Effector memory CD4-positive, alpha-beta T cell (primary cell): ENCODE data around the gene IL1RAPL2.
"Not testable (repeated sequence)": the region's sequence is repeated elsewhere in the genome, so short reads cannot be mapped to it uniquely, and the experiment has no call there.

Source experiments
- DNase-seq, 3 donors: peaks; one replicate each; pipeline ENCODE4 v3.0.0-alpha.2; 2020
- H3K27ac ChIP-seq: 2 replicates; pipeline ENCODE4 v1.7.0; 2013; ENCODE audit warnings: mild to moderate bottlenecking, low read length, moderate library complexity; ENCODE audit not compliant: insufficient read depth, poor library complexity, severe bottlenecking
- H3K27me3 ChIP-seq: replicated peaks from 2 replicates; pipeline ENCODE4 v1.7.0; 2013; ENCODE audit warnings: mild to moderate bottlenecking, low read length; ENCODE audit not compliant: insufficient read depth, control insufficient read depth, poor library complexity, severe bottlenecking
- H3K36me3 ChIP-seq: 2 replicates; pipeline ENCODE4 v1.7.0; 2013; ENCODE audit warnings: mild to moderate bottlenecking, low read length, moderate library complexity; ENCODE audit not compliant: control insufficient read depth, insufficient read depth
- H3K4me1 ChIP-seq: 2 replicates; pipeline ENCODE4 v1.7.0; 2013; ENCODE audit warnings: low read length, mild to moderate bottlenecking; ENCODE audit not compliant: control insufficient read depth, insufficient read depth, poor library complexity, severe bottlenecking
- H3K4me3 ChIP-seq: 2 replicates; pipeline ENCODE4 v1.7.0; 2013; ENCODE audit warnings: low read length, low read depth, mild to moderate bottlenecking; ENCODE audit not compliant: insufficient read depth, poor library complexity, severe bottlenecking
- H3K9me3 ChIP-seq: 2 replicates; pipeline ENCODE4 v1.7.0; 2013; ENCODE audit warnings: mild to moderate bottlenecking, low read length, moderate library complexity; ENCODE audit not compliant: control insufficient read depth

Gene IL1RAPL2

GRCh38 chrX:104913348-104913747 lies 347.3 kb downstream of the IL1RAPL2 start:
- DNase-seq = no peak
- H3K4me1 ChIP-seq = no peaks in the 10 kb centered on the region
- H3K27ac ChIP-seq = no peak overlapping the region
- no peak overlapping the region for H3K4me3 ChIP-seq
- no peaks in the 10 kb centered on the region for H3K36me3 ChIP-seq
- no peaks in the 10 kb centered on the region for H3K27me3 ChIP-seq
- H3K9me3 ChIP-seq = no peaks in the 10 kb centered on the region

- not testable (repeated sequence) for H3K36me3 ChIP-seq, H3K9me3 ChIP-seq, H3K4me3 ChIP-seq, H3K4me1 ChIP-seq, H3K27me3 ChIP-seq, DNase-seq, H3K27ac ChIP-seq
Measured at GRCh38 chrX:104914686-104915085, 348.7 kb downstream of the IL1RAPL2 start.

GRCh38 chrX:104918122-104918521 lies 352.1 kb downstream of the IL1RAPL2 start:
- Histone ChIP-seq H3K27ac (no peak overlapping the region), H3K4me1 (no peaks in the 10 kb centered on the region), H3K27me3 (no peaks in the 10 kb centered on the region), H3K36me3 (no peaks in the 10 kb centered on the region), H3K9me3 (no peaks in the 10 kb centered on the region), H3K4me3 (no peak overlapping the region)
- DNase-seq = no peak

GRCh38 chrX:104921584-104922205 lies 355.7 kb downstream of the IL1RAPL2 start:
- no peaks in the 10 kb centered on the region for H3K4me1 ChIP-seq
- H3K27me3 ChIP-seq = no peaks in the 10 kb centered on the region

GRCh38 chrX:104922206-104922621 lies 356.2 kb downstream of the IL1RAPL2 start:
- H3K36me3 ChIP-seq = no peaks in the 10 kb centered on the region
- no peaks in the 10 kb centered on the region for H3K9me3 ChIP-seq
- DNase-seq = peak in 2 of 3 donors; percentile 6 to 26
- no peaks in the 10 kb centered on the region for H3K4me1 ChIP-seq
- no peak overlapping the region for H3K27ac ChIP-seq
- no peak overlapping the region for H3K4me3 ChIP-seq
- H3K27me3 ChIP-seq = no peaks in the 10 kb centered on the region

More at GRCh38 chrX:104921584-104922205, 355.7 kb downstream of the IL1RAPL2 start:
- DNase-seq = no peak
- Histone ChIP-seq H3K36me3 (no peaks in the 10 kb centered on the region), H3K27ac (no peak overlapping the region), H3K9me3 (no peaks in the 10 kb centered on the region), H3K4me3 (no peak overlapping the region)

GRCh38 chrX:104929324-104929723 lies 363.3 kb downstream of the IL1RAPL2 start:
- no peaks in the 10 kb centered on the region for H3K27me3 ChIP-seq
- no peak overlapping the region for H3K4me3 ChIP-seq
- no peaks in the 10 kb centered on the region for H3K36me3 ChIP-seq
- no peak for DNase-seq
- H3K4me1 ChIP-seq = no peaks in the 10 kb centered on the region
- no peaks in the 10 kb centered on the region for H3K9me3 ChIP-seq
- H3K27ac ChIP-seq = no peak overlapping the region

GRCh38 chrX:104935581-104935980 lies 369.6 kb downstream of the IL1RAPL2 start:
- no peaks in the 10 kb centered on the region for H3K4me1 ChIP-seq
- H3K27ac ChIP-seq = no peak overlapping the region
- no peaks in the 10 kb centered on the region for H3K9me3 ChIP-seq
- H3K36me3 ChIP-seq = no peaks in the 10 kb centered on the region
- H3K27me3 ChIP-seq = no peaks in the 10 kb centered on the region
- DNase-seq = no peak
- H3K4me3 ChIP-seq = no peak overlapping the region

- Histone ChIP-seq H3K27ac (no peak overlapping the region), H3K9me3 (no peaks in the 10 kb centered on the region), H3K4me3 (no peak overlapping the region), H3K27me3 (no peaks in the 10 kb centered on the region), H3K4me1 (no peaks in the 10 kb centered on the region), H3K36me3 (no peaks in the 10 kb centered on the region)
- DNase-seq = no peak
Measured at GRCh38 chrX:104953251-104953650, 387.3 kb downstream of the IL1RAPL2 start.

- no peaks in the 10 kb centered on the region for H3K9me3 ChIP-seq
- DNase-seq = no peak
- H3K4me1 ChIP-seq = no peaks in the 10 kb centered on the region
- no peaks in the 10 kb centered on the region for H3K36me3 ChIP-seq
- no peak overlapping the region for H3K27ac ChIP-seq
- H3K4me3 ChIP-seq = no peak overlapping the region
- no peaks in the 10 kb centered on the region for H3K27me3 ChIP-seq
Measured at GRCh38 chrX:104961926-104962325, 395.9 kb downstream of the IL1RAPL2 start.

GRCh38 chrX:104968241-104968640 lies 402.2 kb downstream of the IL1RAPL2 start:
- H3K4me1 ChIP-seq = no peaks in the 10 kb centered on the region
- H3K36me3 ChIP-seq = no peaks in the 10 kb centered on the region
- no peaks in the 10 kb centered on the region for H3K9me3 ChIP-seq
- no peak overlapping the region for H3K4me3 ChIP-seq
- H3K27me3 ChIP-seq = no peaks in the 10 kb centered on the region
- H3K27ac ChIP-seq = no peak overlapping the region
- DNase-seq = no peak
